LHCN-M2 (cell line): Measurements from ENCODE around the gene KCTD7. TPM values are rescaled to one million over a fixed set of nuclear protein-coding genes. Genes with fewer than 3 reads are reported as not detected.
A peak's percentile ranks its signal among the peaks of the same experiment; 100 is the strongest.
"Not testable (repeated sequence)": the region's sequence is repeated elsewhere in the genome, so short reads cannot be mapped to it uniquely, and the experiment has no call there.

Source experiments
- DNase-seq: peaks from one replicate; pipeline ENCODE4 v3.0.0-alpha.2; 2012; ENCODE audit warnings: low read depth
- total RNA-seq: library from RNA; depleted of rRNA; stranded (reverse); fragments of >200 nt; gene quantifications from 2 replicates; pipeline ENCODE4 v1.2.3, GENCODE V29; 2014; rRNA removed

KCTD7 gene
- total RNA-seq, 1 experiment from 2014 or later, result 9.1 TPM

DNA sequence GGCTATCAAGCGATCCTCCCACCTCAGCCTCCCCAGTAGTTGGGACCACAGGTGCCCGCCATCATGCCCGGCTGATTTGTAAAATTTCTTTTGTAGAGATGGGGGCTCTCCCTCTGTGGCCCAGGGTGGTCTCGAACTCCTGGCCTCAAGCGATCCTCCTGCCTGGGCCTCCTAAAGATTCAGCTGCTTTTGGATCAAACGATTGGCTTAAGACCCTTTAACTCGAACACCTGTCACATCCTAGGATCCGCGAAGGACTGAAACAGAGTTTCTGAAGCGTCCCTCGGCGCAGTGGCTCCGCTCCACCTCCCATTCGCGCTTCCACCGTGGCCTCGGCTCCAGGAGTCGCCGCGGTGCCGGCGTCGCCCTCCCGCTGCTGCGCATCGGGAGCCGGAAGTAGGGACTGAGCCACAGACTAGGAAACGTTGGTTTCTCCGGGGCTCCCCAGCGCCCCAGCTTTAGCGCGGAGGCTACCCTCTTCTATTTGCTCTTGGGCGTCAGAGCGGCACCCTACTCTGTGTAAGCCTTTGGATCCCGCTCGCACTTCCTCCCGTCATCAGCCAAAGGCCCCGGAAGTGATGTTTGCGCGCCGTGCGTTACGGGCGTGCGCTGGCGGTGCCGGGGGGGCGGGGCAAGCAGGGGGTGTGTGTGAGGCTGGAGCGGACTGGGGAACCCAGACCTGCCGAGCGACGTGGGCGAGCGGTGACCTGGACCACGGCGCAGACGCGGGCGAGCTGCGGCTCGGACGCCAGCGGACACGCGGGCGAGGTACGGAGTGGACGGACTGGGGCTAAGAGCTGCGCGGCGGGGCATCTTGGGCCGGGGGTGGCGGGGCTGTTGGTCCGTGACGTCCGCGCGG is 53.0 kb downstream of the KCTD7 start:
- peak; percentile 95 for DNase-seq

DNA sequence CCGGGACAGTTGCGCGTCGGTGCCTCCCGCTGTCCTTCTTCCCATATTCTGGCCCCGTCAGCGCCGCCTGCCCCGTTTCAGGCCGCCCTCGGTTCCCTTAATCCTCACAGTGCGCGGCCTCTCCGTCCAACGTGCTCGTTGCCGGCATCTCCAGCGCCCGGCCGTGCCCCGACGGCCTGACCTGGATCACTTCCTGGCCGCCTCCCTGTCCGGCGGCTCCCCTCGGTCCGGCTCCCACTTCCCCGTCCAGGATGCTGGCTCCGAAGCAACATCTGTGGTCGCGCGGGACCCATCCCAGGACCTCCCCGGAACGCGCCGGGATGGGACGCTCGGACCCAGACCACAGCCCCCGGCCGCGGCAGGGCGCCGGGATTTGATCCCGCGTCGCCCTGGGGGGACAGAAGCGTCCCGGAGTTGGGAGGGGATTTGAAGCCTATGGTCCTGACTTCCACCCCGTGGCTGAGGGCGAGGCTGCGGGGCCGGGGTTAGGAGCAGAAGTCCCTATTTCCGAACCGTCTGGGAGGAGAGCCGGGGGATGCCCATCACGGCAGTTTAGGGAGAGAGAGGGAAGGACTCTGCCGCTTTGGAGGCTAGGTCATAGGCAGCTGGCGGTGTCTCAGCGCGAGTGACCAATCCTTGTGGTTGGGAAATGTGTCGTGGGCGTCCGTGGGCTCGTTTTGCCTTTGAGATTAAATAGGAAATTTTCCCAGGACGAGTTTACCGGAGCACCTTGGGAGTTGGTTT is 53.8 kb downstream of the KCTD7 start:
- DNase-seq, result peak; percentile 58

DNA sequence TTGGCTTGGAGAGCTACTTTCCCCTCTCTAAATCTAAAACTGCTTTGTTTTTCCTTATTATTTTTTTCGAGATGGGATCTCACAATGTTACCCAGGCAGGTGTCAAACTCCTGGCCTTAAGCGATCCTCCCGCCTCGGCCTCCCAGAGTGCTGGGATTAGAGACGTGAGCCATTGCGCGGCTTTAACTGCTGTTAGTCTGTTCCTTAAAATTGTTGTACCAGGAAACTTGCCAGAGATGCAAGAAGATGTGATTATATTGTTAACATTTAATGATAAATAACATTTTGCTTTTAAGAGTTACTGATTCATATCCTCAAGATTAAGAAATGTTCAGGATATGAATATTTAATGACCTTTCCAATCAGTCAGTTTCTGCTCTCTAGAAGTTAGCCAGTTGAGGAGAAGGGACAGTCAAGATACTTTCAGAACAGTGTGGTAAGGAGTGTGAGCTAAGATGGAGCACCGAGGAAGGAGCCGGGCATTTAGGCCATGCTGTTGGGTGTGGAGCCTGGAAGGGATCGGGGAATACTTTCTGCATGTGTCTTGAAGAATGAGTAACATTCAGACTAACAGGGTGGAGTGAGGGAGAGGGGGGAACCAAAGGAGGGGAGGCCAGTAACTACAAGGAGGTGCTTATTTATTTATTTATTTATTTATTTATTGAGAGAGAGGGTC is 54.6 kb downstream of the KCTD7 start:
- DNase-seq, result peak; percentile 51

DNA sequence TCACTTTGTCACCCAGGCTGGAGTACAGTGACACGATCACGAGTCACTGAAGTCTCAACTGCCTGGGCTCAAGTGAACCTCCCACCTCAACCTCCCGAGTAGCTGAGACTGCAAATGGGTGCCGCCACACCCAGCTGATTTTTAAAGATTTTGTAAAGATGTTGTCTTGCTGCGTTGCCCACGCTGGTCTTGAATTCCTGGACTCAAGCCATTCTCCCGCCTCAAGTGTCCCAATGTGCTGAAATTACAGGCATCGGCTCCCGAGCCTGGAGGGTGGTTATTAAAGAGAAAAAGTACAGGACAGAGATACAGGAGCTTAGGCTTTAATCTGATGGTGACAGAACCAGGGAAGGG is 55.1 kb downstream of the KCTD7 start:
- DNase-seq, result peak; percentile 8

DNA sequence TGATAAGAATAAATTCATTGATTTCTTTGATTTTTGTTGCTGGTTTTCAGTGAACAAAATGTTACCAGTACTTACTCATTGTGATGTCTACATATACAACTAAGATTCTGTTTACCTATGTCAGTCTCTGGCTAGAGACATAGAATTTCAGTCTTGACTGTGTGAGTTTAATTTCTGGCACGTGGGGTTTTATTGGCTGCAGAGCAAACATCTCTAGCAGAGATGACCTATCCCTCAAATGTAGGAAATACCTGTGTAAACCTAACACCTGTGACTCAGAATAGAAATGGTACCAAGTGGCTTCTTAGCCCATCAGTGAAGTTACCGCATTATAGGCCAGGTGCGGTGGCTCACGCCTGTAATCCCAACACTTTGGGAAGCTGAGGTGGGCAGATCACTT is 57.0 kb downstream of the KCTD7 start:
- DNase-seq, result not testable (repeated sequence)

DNA sequence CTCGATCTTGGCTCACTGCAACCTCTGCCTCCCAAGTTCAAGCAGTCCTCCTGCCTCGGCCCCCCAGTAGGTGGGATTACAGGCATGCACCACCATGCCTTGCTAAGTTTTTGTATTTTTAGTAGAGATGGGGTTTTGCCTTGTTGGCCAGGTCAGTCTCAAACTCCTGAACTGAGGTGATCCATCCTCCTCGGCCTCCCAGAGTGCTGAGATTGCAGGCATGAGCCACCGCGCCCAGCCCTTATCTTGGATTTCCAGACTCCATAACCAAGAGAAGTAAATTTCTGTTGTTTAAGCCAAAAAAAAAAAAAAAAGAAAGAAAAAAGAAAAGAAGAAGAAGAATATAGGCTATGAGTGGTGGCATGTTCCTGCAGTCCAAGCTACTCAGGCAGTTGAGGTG is 58.5 kb downstream of the KCTD7 start:
- no peak for DNase-seq

DNA sequence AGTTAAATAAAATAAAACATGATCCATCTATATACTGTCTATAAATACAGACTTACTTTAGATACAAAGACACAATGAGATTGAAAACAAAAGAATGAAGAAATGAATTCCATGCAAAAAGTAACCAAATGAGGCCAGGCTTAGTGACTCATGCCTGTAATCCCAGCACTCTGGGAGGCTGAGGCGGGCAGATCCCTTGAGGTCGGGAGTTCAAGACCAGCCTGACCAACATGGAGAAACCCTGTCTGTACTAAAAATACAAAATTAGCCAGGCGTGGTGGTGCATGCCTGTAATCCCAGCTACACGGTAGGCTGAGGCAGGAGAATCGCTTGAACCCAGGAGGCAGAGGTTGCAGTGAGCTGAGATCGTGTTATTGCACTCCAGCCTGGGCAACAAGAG is 59.0 kb downstream of the KCTD7 start:
- not testable (repeated sequence) for DNase-seq

DNA sequence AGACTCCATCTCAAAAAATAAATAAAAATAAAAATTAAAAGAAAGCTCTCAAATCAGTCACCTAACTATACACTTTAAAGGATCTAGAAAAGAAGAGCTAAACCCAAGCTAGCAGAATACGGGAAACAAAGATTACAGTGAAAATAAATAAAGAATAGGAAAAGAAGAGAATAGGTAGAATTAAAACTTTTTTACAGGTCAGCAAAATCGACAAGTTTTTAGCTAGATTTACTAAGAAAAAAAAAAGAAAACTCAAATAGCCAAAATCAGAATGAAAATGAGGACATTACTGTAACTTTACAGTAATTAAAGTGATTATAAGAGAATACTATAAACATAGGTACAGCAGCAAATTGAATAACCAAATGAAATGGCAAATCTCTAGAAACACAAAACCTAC is 60.4 kb downstream of the KCTD7 start:
- DNase-seq, result no peak

DNA sequence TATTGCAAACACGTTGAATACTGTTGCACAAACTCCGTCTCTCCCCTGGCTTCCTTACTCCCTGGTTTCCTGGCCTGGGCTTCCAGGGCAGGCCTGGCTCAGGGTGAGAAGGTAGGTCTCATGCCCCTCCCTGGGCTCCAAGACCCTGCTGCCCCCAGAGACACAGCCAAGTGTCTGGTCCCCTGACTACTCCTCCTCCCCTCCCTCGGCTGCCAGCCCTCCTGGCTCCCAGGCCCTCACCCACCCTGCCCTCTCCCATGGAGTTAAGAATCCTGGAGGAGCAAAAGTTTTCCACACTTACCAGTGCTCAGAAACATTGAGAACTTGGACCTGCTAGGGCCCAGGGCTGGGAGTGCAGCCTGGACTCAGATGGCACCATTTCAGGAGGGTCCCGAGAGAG is 64.7 kb downstream of the KCTD7 start:
- no peak for DNase-seq

Other genes with a start within 250 kb of the KCTD7 start
- 44.5 and 58.3 TPM in 2 replicates for gene RABGEF1, start 111.9 kb downstream of the KCTD7 start, total RNA-seq